ENCODE data around the gene ARHGAP22.

ARHGAP22 gene

DNA sequence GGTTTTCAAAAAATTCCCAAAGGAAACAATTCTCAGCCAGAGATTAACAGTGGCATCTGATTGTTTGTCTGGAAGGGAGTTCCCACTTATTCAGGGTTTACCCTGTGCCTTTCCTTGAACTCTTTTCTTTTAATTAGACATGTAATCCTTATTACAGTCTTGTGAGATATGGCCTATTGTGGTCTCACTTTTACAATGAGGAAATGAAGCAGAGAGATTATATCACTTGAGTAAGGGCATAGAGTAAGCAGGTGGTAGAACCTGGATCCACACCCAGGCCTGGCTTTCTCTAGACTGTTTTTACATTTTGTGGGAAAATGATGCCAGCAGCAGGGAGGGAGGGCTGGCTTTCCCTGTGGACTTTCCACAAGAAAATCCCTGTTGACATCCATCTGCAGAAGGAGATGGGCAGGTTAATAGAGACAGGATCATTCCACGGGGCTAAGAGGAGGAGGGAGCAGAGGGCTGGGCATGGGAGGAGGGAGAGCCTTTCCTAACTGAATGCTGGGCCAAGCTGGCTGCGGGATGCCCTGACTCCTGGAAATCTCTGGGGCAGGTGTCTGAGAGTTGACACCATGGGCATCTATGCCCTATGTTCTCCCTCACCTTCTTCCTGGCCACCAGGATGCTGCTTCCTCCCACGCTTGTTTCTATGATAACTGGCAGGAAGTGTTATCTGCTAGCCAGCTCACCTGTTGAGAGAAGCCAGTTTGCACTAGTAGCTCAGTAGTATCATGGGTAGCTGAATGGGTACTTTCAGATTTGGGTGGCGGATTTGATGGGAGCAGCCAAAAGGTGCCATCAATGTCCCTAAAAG is 28.7 kb upstream of the ARHGAP22 start:
- no peak for DNase-seq

DNA sequence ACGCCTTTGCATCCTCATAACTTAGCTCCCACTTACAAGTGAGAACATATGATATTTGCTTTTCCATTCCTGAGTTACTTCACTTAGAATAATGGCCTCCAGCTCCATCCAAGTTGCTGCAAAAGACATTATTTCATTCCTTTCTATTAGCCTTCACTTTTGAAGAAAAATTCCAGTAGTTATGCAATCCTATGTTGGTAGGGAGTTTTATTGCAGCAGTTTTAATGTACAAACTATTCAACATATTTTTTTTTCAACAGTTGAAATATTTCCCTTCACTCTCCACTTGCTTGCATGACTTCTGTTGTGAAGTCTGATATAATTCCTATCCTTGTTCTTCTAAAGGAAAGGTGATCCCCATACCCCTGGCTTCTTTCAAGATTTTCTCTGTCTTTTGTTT is 27.3 kb upstream of the ARHGAP22 start:
- DNase-seq = no peak

DNA sequence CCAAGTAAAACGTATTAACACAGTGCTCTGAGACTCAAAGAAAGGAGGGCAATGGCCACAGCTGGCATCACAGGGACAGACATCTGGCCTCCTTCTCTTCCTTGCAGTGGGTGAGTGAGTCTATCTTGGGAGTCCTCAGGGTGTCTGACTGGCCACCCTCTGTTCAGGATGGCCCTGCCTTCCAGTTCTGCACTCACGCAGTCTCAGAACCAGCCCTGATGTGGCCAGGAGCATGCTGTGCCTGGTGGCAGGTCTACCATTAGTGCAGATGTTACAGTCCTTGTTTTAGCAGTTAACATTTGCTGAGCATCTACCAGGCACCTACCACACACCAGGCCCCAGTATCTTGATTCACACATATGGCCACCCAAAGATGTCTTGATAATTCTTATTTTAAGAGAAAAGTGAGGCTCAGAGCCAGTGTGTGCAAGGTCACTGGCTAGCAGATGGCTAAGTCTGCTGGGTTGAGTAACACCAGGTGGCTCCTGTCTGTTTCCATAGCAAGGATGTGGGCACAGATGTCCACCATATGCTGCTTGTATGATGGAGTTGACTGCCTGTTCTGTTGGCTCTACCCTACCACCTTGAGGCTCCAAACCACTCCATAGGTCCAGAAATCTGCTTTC is 23.2 kb upstream of the ARHGAP22 start:
- no peak for DNase-seq

DNA sequence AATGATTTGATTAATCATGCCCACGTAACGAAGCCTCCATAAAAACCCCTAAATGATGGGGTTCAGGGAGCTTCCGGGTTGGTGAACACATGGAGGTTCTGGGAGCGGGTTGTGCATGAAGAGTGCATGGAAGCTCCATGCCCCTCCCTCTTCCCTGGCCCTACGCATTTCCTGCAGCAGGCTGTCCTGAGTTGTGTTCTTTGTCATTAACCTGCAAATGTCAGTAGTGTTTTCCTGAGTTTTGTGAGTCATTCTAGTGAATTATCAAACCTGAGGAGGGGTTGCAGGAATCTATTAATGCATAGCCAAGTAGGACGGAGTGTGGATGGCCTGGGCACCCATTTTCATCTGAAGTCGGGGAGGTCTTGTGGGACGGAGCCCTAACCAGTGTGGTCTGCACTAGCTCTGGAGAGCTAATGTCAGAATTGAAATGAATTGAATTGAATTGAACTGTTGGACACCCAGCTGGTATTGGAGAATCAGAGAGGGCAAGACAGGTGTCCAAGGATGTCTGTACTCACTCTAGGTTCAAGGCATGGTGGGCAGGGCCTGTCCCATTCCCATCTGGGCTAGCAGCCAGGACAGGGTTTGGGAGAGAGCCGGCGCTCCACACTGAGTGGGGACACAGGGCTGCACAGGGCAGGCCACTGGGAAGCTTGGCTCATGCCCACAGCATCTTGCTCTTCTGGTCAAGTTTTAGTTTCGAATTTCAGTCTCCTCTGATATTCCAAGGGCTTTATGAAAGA is 22.3 kb upstream of the ARHGAP22 start:
- DNase-seq = no peak

DNA sequence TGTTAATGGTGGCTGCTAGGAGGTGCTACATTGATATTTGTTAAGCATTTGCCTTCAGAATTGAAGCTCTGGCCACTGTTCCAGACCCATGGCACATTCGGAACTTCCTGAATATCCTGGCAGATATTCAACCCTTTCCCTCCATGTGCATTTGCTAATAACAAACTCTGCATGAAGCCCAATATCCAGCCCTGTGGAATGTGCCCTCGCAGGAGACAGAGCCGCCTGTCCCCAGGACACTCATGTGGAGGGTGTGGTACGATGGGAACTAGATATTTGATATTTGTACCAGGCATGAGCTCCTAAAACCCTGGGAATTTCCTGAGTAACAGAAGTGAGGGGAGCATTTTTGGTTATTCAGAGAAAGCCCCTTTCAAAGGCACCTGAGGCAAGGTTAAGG is 21.6 kb upstream of the ARHGAP22 start:
- no peak for DNase-seq

DNA sequence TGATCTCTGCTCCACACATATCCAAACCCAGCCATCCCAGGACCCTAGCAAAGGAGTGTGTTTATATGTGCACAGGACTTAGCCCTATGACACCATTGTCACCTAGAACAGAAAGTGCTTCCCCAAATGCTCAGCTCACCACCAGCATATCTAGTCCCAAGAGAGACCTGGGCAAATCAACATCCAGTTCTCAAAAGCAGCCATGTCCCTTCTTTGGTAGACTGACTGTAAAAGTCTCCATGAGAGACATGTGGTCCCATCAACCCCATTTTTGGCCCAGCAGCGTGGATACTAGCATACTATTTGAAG is 20.9 kb upstream of the ARHGAP22 start:
- DNase-seq = no peak

DNA sequence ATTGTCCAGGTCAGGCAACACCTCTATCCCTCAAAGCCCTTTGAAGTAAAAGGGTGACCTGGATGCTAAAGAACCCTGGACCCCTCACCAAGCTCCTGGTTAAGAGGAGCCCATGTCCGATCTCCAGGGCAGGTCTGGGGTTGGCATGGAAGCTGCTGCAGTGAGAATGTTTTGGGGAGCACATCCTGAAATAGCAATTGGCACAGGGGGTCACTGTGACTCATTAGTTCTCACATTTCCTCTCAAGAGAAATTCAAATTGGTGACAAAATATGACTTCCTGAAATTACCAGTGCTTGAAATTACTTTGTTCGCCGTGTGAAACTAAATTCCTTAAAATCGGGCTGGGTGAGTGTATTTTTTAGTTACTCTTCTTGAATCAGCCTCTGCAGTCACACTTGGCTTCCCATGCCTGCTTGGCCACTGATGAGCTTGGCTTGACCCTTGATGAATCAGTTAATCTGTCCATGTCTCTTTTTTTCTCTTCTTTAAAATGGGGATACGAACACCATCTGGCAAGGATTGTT is 18.8 kb upstream of the ARHGAP22 start:
- DNase-seq = no peak

DNA sequence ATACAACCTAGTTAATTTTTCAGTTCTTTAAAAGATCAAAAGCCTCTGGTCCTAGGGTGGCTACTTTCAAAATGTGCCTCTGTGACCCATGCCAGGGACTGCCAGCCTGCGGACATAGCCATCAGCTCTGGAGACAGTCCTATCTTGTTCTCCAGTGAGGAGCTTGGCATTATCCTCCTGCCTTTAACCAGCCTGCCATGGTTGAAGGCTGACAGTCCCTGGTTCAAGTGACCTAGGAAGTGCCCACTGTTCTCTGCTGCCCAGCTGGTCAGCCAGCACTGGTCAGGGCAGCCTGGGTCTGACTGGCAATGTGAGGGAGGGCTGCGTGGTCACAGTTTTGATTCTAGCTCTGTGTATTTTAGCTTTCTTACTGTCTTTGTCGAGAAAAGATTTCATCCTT is 18.1 kb upstream of the ARHGAP22 start:
- no peak for DNase-seq

DNA sequence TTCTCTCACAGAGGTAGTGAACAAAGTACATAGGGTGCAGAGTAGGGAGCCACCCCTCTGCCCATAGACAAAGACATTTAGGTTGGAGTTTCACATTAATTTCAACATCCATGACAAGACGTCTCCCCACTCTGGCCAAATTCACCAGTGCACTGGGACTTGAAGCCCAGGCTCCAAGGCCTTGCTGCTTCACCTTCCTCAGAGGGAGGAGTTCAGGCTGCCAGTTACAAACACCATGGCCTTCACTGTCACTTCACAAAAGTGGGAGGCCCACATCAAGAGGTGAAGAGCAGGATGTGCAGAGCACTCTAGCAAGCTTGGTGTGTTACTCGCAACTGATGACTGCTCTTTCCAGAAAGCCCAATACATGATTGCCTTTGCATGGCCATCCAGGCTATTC is 15.8 kb upstream of the ARHGAP22 start:
- no peak for DNase-seq

DNA sequence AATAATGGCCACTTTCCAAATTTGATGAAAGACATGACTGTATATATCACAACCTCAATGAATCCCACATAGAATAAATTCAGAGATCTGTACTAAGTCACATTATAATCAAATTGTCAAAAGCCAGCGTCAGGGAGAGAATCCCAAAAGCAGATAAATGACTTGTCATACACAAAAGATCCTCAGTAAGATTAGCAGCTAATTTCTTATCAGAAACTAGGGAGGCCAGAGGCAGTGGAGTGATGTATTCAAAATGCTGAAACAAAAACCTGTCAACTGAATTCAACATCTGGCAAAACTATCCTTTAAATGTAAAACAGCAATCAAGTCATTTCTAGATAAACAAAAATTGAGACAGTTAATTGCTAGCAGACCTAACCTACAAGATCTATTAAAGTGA is 11.6 kb upstream of the ARHGAP22 start:
- no peak for DNase-seq

DNA sequence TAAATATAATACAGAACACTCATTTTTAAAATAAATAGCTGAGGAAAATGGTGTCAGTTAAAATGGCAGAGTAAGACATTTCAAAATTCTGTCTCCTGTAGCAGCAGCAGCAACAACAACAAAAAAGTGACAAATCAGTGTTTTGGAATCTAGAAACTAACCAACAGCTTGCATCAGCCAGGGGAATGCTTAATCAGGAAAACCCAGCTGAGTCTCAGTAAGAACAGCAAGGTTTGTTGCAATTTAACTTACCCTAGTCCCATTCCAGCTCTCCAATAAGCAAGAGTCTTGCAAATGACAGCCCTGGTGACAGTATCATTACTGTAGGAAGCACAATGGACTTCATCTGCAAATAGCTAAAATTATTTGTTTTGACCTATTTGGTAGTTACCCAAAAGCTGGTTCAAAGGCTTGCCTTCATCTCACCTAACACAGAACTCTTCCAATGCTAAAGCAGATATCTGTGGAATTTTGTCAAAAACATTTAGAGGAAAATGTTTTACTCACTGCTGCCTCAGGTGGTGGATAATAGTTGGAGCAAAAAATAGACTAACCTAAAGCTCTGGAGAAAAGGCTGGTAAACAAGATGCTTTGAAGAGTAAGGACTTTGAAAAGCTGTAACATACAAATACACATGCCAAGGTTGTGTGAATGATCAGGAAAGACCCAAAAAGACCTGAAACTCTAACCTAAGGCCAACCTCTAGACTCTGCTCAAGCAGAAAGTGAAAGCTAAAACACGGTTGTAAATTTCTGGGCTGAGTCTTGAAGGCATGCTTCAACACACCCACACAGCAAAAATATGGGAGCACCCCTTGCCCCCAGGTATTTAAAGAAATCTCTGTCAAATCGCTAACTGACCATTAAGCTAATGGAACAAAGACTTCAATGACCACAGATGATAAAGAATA is 9.9 kb upstream of the ARHGAP22 start:
- no peak for DNase-seq

DNA sequence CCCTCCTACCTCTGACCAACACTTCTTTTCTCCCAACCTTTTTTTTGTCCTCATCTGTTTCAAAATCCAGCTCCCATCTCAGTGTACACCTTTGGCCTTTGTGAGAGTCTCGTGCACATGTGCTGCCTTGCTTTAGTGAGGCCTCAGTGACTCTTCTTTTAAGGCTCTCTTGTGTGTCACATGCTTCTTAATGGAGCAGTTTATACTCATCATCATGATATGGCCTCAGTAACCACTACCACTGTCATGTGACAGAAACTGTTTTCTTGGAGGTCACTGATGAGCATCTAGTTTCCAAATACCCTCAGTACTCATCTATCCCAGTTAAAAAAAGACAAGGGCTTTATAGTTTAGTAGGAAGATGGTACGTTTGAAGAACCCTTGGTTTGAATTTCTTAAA is 8.1 kb upstream of the ARHGAP22 start:
- no peak for DNase-seq

DNA sequence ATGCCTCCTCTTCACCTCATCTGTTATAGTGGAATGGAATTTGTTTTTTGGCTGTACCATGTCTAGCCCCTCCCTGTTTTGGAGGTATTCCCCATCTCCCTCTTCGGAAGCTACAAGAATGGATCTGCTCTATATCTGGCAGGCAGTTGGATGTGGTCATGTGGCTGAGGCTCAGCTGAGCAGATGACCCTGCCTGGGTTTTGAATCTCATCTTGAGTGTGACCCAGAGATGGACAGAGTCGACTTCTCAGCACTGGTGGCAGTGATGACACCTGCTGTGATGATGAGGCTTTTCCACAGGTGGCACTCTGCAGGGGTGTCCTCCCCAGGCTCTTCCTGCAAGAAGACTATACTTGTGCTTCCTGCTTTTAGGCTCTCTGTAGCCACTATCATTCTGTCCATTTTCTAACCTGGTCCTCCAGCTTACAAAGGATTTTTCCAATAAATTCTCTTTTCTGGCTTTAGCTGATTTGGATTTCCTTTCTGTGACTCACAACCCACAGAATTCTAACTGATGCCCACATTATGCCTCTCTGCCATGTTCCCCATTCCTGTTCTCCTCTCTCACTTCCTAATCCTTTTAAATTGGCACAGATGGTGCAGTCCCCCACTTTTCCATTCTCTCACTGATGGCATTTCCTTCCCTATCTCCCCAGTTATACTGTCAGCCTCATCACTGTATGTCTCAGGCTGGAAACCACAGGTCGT is 7.5 kb upstream of the ARHGAP22 start:
- DNase-seq = no peak

DNA sequence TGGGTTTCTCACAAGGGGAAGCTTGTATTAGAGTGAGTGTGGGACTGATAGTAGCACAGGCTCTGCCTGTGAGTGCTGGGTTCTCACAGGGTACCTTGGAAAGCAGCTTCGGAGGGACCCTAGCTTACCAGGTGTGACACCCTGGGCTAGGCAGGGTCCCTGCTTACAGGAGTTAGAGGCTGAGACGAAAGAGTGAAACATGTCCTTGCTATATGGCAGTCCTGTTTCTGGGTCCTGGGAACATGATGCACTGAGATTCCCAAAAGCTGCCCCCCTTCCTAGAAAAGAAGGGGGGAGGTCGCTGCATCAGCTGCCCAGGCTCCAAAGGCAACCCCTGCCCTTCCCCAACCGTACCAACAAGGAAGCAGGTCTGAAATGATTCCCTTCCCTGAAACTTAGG is 6.3 kb upstream of the ARHGAP22 start:
- no peak for DNase-seq

DNA sequence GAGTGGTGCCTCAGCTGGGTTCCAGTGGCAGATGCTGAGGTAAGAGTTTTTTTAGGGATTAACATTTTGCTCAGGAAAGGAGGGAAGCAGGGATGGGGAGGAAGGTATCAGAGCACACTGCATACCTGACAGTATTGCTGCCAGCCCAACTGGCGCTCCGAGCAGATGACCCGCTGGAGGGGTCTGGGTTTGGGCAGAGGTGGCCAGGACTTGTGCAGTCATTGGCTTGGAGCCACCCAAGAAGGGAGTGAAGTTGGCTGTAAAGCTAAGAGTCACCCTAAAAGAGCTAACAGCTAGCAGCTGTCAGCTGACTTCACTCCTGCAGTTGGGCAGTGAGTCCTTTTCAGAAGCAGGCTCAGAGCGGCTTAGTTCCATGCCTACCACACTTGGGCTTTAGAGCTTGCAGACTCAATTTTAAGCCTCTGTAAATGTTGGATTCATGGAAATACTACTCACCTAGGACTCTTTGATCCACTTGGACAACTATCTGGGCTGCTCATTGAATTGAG is 5.8 kb upstream of the ARHGAP22 start:
- no peak for DNase-seq

DNA sequence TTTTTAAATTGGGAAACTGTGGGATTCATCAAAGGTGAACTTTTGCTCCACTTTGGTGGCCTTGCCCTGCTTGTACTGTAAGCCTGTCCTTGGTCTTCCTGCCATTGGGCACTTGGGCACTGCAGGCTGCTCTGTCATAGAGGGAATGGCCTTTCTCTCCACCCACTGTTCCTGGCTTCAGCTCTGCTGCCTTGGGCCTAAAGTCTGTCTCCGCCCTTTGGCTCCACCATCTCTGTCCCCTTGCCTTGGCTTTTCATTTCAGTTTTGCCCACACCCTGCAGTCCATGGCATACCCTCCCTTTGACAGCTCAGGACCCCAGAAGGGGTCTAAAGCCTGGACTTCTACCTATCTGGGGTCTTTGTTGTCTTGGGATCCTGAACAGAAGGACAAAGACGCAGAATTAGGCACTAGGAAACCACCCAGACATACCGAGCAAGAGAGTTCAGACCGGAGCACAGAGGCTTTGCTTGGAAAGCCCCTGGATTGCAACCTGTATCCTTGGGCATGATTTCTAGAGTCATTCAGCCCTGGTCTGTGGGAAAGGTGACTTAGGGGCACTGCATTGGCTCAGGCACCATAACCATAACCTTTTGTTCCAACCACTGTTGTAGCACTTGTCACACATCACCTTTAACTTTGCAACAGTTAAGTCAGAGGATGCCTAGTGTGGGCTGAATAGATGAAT is 5.2 kb upstream of the ARHGAP22 start:
- no peak for DNase-seq

DNA sequence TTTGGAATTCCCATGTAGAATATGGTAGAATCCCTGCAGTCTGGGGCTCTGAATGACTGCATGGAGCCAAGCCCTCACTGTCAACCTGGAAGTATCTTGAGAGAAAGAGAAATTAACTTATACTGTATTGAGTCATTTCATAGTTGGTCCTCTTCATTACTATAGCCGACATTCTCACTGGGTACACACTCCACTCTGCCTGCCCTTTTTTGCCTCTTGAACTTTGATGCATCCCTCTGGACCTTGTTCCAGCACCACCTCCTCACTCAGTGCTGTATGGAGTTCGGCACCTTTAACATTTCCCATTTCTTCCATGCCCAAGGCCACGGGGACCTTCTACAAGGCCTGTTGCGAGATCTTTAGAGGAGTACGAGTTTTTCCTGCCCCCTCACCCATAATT is 4.6 kb upstream of the ARHGAP22 start:
- DNase-seq = no peak

DNA sequence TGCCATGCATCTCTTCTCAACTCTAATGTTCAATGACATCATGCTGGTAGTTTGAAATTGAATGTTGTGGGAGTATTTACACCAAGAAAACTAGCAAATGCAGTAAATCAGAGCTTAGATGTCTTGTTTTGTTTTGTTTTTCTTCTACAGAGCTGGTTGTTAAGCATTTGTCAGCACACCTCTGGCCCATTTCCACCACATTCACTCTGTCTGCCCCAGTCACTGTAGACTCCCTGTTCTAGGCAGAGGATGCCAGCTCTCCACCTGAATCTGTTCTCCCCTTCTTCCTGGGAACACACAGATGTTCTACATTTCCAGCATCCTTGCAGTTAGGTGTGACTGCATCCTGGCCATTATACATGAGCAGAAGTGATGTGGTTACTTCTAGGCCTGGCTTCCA is 4.1 kb upstream of the ARHGAP22 start:
- no peak for DNase-seq

DNA sequence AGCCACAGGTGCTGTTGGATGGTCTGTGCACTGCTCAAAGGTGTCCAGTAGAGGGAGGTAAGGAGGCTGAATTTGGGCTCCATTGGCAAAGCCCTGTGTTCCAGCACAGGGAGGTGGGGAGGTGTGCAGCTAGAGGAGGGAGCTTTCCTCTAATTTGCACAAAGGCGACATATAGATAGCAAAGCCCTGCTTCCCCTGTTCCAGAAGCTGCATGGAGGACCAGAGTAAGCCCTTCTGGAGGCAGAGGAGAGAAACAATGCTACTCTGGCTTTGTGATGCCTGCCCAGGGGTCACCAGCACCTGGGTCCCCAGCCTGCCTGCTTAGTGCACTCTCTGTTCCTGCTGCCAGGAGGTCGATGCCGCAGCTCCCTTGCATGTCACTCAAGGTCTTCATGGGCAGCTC is 3.4 kb upstream of the ARHGAP22 start:
- no peak for DNase-seq

DNA sequence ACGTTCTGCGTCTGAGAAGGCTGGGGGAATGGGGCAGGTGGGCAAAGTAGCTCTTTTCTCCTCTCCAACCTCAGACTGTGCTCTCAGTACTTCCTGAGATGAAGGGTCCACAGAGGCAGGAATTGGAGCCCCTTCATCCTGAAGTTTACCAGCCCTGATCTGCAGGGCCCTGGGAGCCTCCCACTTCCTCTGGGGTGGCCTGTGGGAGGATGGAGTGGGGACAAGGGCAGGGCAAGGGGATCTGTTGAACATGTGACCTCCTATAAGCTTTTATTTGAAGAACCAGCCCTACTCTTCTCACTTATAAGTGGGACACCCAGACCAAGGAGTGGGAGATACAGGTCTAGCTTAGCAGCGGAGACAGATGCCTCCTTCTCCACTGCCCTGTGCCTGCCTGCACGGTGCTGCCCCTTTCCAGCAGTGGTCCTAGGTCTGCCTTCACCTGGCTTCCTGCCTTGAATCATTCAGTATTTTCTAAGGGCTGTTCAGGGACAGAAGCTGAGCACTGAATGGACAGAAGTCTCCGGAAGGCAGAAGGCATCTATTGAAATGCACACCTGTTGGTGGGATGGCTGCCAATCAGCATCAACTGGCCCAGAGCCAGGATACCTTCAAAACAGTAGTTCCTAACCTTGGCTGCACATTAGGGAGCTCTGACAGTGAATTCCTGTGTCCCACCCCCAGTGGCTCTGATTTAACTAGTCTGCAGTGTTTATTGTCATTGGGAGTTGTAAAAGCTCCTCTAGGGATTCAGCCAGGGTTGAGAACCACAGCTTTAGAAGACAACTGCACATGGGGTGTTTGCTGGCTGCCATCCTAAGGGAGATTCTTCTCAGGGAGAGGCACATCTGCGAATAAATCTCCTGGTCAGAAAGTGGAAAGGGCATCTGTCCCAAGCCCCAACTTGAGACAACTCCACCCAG is 2.7 kb upstream of the ARHGAP22 start:
- no peak for DNase-seq

Measured in activated CD4-positive, alpha-beta T cell treated with anti-CD3 and anti-CD28 coated beads, Interleukin-2, amount 50 U/mL, for 1 hour (primary cell).